ENCODE measurements around the gene BLTP3A.

Gene BLTP3A

DNA sequence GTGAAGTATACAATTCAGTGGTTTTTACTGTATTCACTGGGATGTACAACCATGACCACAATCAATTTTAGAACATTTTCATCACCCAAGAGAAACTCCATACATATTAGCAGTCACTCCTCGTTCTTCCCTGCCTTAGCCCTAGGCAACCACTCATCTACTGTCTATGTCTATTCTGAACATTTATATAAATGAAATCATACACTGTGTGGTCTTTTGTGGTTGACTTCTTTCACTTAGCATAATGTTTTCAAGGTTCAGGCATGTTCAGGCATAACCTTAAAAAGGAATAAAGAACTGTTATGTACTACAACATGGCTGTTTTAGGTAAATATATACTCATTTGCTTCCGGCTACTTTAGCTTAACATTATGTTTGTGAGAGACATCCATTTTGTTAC, 37.3 kb downstream of the BLTP3A start:
- DNase-seq (ENCODE audit: insufficient read length, low spot score) (no peak), FAIRE-seq (no peak)

DNA sequence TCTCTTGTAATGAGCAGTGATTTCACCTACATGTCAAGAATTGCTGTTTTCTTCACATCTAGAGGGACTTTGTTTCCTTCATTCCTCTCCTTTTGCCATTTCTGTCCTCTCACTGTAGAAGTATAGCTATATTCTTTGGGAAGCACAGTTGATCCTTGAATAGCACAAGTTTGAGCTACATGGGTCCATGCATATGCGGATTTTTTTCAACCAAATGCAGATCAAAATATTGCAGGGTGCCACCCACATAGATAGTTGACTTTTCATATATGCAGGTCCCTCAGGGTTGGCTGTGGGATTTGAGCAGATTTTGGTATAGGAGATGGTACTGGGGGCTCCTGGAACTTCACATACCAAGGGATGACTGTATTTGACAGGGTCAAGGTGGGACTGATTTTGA, 41.1 kb downstream of the BLTP3A start:
- FAIRE-seq (no peak), DNase-seq (ENCODE audit: insufficient read length, low spot score) (no peak)

DNA sequence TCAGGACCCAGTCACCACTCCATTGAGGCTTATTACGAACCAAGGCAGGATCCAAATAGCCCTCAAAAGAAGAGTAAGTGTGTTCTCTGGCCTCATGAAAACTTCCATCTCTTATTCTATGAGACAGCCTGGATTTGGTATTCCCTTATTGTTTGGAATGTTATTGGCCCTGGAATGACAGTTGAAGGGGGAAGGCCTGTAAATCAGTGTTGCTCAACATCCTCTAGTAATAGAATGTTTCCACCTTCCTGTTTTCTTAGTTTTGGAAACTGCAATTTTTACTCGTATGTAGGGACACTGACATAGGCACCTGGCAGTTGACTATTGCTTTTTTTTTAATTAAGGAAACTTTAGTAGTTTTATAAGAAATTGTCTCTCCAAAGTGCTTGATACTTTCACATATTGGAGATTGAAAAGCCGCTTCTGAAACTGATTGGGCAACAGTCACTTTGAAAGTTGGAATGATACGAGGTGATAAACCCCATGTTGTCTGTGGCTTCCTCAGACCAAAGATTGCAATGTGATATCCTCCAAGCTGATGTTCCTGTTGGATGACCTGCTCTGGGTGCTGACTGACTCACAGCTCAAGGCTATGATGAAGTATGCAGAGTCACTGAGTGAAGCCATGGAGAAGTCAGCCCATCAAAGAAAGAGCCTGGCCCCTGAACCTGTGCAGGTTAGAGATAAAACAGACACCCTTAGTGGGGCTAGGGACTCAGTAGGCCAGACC, 43.1 kb downstream of the BLTP3A start:
- DNase-seq (ENCODE audit: insufficient read length, low spot score) (no peak), FAIRE-seq (no peak)

DNA sequence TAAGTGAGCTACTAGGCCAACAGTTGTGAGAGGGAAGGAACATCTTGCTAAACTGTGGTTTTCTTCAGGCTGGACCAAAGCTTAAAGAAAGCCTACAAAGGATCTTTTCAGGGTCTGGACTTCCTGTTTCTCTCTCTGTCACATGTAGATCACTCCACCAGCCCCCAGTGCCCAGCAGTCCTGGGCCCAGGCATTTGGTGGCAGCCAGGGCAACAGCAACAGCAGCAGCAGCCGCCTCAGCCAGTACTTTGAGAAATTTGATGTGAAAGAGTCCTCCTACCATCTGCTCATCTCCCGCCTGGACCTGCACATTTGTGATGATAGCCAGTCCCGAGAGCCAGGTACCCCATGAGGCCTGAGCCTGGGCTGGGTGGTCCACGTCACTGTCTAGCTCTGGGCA, 44.1 kb downstream of the BLTP3A start:
- no peak for FAIRE-seq

DNA sequence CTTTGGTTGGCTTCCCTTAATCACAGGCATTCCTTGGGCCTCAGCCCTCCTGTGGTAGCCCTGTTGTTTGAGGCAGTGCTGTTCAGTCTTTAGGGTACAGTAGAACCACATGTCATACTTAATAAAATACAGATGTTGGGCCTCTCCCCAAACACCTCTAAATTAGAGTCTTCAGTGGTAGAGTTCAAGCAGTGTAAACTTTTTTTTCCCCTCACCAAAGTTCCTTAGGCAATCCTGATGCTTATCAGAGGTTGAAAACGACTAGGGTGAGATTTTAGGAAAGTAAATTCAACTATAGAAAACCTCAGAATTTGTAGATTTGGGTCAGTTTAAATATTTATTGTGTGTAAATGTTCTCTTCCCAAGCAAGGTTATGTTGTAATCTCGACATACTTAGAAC, 44.6 kb downstream of the BLTP3A start:
- DNase-seq (ENCODE audit: insufficient read length, low spot score) (no peak), FAIRE-seq (no peak)

More for the DNA sequence above, 44.1 kb downstream of the BLTP3A start:
- DNase-seq (ENCODE audit: insufficient read length, low spot score), result no peak

DNA sequence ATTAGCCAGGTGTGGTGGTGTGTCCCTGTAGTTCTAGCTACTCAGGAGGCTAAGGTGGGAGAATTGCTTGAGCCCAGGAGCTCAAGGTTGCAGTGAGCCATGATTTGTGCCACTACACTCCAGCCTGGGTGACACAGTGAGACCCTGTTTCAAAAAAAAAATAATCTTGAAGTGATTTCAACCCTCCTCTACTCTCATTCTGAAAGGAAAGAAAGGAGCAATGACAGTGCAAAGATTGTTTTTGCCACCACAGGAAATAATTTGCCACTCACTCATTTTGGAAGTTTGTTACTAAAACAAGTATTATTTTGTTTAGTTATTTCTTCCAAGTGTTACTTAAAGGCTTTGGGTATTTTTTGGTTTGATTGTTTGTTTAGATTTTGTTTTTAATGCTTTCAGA, 45.6 kb downstream of the BLTP3A start:
- no peak for FAIRE-seq

DNA sequence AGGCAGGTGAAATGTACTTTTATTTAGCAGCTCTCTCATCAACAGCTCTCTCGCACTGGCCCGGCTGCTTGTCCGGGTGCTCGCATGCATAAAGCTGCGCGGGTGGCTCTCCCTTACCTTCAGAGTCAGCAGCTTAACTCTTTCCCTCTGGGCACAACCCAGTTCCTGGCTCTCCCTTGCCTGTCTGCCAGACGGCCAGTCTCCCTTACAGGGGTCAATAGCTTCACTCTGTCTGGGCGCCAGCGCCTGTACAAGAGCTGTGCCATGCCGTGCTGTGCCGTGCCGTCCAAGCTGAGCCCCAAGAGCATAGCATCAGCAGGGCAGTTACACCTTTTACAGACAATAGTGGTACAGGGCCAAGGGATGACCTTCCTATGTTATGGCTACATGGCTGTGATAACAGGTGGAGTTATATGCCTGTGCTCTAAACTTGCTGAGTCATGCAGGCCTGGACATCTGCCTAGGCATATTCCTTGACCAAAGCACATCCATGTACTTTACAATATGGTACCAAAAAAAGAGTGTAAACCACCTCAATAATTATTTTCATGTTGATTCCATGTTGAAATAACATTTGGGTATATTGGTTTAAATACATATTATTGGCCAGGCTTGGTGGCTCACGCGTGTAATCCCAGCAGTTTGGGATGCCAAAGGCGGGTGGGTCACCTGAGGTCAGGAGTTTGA, 47.9 kb downstream of the BLTP3A start:
- no peak for FAIRE-seq

More for the DNA sequence above, 45.6 kb downstream of the BLTP3A start:
- DNase-seq (ENCODE audit: insufficient read length, low spot score), result no peak

More for the DNA sequence above, 47.9 kb downstream of the BLTP3A start:
- DNase-seq (ENCODE audit: insufficient read length, low spot score), result no peak

Measured in GM19239 (cell line).